ENCODE data around the gene TMEM144.
"Not testable (repeated sequence)": the region's sequence is repeated elsewhere in the genome, so short reads cannot be mapped to it uniquely, and the experiment has no call there.

The TMEM144 gene

GRCh38 chr4:158238575-158238974, 28.3 kb downstream of the TMEM144 start:
- no peak for DNase-seq

- no peak for DNase-seq
Observed at GRCh38 chr4:158239196-158239595, 28.9 kb downstream of the TMEM144 start.

GRCh38 chr4:158243071-158243470, 32.8 kb downstream of the TMEM144 start:
- no peak for DNase-seq

GRCh38 chr4:158250321-158250720, 40.0 kb downstream of the TMEM144 start:
- no peak for DNase-seq

GRCh38 chr4:158253350-158253980, 43.2 kb downstream of the TMEM144 start:
- DNase-seq, result peak; percentile 2 to 38

- no peak for DNase-seq
Observed at GRCh38 chr4:158254292-158254691, 44.0 kb downstream of the TMEM144 start.

GRCh38 chr4:158255727-158256324, 45.5 kb downstream of the TMEM144 start:
- DNase-seq, result peak; percentile 0 to 18

- peak in 1 of 2 experiments; percentile 25 for DNase-seq
Observed at GRCh38 chr4:158259955-158260575, 49.8 kb downstream of the TMEM144 start.

- DNase-seq, result no peak
Observed at GRCh38 chr4:158261480-158261879, 51.2 kb downstream of the TMEM144 start.

- DNase-seq, result no peak
Observed at GRCh38 chr4:158268553-158268952, 58.3 kb downstream of the TMEM144 start.

- no peak for DNase-seq
Observed at GRCh38 chr4:158274636-158275035, 64.3 kb downstream of the TMEM144 start.

- no peak for DNase-seq
Observed at GRCh38 chr4:158277558-158277957, 67.3 kb downstream of the TMEM144 start.

- DNase-seq, result not testable (repeated sequence)
Observed at GRCh38 chr4:158279052-158279451, 68.8 kb downstream of the TMEM144 start.

GRCh38 chr4:158280856-158281255, 70.6 kb downstream of the TMEM144 start:
- no peak for DNase-seq

- DNase-seq, result no peak
Observed at GRCh38 chr4:158282252-158282651, 72.0 kb downstream of the TMEM144 start.

GRCh38 chr4:158285429-158286216, 75.3 kb downstream of the TMEM144 start:
- no peak for DNase-seq

- DNase-seq, result no peak
Observed at GRCh38 chr4:158290912-158291311, 80.6 kb downstream of the TMEM144 start.

- no peak for DNase-seq
Observed at GRCh38 chr4:158291334-158292055, 81.2 kb downstream of the TMEM144 start.

- DNase-seq, result no peak
Observed at GRCh38 chr4:158292156-158292555, 81.9 kb downstream of the TMEM144 start.

- no peak for DNase-seq
Observed at GRCh38 chr4:158295053-158295452, 84.8 kb downstream of the TMEM144 start.

GRCh38 chr4:158297866-158298265, 87.6 kb downstream of the TMEM144 start:
- DNase-seq, result no peak

- DNase-seq, result no peak
Observed at GRCh38 chr4:158299459-158300007, 89.2 kb downstream of the TMEM144 start.

GRCh38 chr4:158300012-158300411, 89.7 kb downstream of the TMEM144 start:
- DNase-seq, result no peak
